COLO829 (cell line): ENCODE results near the gene ABCA10.
A peak's percentile ranks its signal among the peaks of the same experiment; 100 is the strongest.
"Not testable (repeated sequence)": the region's sequence is repeated elsewhere in the genome, so short reads cannot be mapped to it uniquely, and the experiment has no call there.

Experiments used
- DNase-seq: peaks from one replicate; pipeline ENCODE4 v3.0.0; 2012; ENCODE audit warnings: low spot score

The ABCA10 gene, protein sequence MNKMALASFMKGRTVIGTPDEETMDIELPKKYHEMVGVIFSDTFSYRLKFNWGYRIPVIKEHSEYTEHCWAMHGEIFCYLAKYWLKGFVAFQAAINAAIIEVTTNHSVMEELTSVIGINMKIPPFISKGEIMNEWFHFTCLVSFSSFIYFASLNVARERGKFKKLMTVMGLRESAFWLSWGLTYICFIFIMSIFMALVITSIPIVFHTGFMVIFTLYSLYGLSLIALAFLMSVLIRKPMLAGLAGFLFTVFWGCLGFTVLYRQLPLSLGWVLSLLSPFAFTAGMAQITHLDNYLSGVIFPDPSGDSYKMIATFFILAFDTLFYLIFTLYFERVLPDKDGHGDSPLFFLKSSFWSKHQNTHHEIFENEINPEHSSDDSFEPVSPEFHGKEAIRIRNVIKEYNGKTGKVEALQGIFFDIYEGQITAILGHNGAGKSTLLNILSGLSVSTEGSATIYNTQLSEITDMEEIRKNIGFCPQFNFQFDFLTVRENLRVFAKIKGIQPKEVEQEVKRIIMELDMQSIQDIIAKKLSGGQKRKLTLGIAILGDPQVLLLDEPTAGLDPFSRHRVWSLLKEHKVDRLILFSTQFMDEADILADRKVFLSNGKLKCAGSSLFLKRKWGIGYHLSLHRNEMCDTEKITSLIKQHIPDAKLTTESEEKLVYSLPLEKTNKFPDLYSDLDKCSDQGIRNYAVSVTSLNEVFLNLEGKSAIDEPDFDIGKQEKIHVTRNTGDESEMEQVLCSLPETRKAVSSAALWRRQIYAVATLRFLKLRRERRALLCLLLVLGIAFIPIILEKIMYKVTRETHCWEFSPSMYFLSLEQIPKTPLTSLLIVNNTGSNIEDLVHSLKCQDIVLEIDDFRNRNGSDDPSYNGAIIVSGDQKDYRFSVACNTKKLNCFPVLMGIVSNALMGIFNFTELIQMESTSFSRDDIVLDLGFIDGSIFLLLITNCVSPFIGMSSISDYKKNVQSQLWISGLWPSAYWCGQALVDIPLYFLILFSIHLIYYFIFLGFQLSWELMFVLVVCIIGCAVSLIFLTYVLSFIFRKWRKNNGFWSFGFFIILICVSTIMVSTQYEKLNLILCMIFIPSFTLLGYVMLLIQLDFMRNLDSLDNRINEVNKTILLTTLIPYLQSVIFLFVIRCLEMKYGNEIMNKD (N-terminal part only)

DNA sequence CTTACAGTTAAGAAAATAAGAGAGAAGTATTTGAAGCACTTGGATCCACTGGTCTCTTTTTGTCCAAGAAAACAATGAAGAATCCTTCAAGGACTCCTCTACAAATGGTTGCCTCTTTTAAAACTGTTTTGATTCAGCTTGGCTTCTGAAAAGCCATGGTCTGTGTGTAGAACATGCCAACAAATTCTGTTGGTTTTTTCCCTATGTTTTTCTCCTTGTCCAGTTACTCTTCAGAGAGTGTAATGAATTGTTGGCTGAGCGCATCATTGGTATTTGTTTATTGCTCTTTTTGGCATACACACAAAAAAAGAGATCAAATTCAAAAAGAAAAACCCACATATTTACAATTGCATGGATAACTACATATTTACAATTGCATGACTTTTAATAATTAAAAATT is at the start of gene ABCA10:
ABCA10 (minus strand) TSS at position 249 of the 400 bp plus-strand sequence. CDS start 3,466 bp downstream, outside the sequence.
- no peak for DNase-seq

DNA sequence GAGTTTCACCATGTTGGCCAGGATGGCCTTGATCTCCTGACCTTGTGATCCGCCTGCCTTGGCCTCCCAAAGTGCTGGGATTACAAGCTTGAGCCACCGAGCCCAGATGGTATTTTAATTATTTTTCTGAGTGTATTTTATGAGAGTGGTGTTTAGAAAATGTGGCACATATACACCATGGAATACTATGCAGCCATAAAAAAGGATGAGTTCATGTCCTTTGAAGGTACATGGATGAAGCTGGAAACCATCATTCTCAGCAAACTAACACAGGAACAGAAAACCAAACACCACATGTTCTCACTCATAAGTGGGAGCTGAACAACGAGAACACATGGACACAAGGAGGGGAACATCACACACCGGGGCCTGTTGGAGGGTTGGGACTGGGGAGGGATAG is 47.7 kb upstream of the ABCA10 start:
- DNase-seq: not testable (repeated sequence)

GRCh38 chr17:69275751-69276150 is 47.1 kb upstream of the ABCA10 start:
- no peak for DNase-seq

- DNase-seq: no peak
Observed at GRCh38 chr17:69271023-69271422, 42.4 kb upstream of the ABCA10 start.

DNA sequence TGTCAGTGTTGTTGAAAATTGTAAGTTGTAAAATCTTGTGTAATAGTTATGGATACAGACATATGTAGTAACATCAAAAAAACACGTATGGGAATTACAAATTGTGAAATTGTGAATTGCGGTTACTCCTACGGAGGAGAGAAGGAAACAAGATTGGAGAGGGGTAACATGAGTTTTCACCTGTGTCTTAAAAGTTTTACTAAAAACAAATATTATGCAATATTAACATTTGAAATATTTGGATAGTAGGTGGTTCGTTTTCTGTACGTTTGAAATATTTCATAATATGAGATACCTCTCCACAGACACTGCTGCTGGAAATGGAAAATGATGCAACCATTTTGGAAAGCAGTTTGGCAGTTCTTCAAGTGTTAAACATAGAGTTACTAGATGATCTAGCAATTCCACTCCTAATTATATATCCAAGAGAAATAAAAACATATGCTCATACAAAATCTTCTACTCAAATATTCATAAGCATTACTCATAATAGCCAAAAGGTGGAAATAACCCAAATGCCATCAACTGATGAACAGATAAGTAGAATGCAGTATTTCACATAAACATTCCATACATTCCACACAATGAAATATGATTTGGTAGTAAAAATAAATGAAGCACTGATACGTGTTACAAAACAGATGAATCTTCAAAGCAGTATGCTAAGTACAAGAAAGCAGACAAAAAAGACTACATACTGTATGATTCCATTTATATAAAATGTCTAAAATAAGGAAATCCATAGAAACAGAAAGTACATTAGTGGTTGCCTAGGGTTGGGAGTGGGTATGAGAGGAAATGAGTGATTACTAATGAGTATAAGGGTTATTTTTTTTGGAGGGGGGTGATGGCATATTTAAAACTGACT is 40.7 kb upstream of the ABCA10 start:
- peak; percentile 23 for DNase-seq

DNA sequence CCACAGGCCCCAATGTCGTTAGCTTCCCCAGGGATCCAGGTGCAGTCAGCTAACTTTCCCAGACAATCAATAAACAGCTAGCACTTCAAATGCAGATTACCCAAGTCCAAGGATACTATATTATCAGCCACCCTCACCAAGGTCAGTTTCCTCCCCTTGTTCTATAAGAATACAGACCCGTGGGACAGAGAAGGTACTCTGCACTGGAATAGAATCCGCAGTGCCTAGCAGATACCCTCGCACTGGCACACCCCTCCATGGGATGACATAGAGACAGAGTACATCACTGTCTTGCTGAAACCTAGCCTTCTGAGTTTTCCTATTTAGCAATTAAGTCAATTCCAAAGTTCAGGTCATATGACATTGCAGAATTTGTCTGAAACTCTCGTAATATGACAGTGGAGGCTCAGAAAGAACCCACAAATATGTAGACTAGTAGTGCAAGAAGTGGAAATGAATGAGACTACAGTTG is 40.0 kb upstream of the ABCA10 start:
- DNase-seq: no peak

GRCh38 chr17:69267219-69267618 is 38.6 kb upstream of the ABCA10 start:
- DNase-seq: no peak

DNA sequence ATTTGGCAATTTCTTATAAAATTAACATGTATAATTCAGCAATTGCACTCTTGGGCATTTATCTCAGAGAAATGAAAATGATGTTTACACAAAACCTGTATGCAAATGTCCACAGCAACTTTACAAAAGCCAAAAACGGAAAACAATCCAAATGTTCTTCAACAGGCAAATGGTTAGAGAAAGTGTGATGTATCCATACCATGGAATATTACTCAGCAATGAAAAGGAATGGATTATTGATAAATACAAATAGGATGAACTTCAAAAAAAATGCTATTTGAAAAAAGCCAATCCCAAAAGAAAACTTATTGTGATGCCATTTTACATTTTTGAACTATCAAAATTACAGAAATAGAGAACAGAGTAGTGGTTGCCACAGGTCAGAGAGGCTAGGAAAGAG is 37.2 kb upstream of the ABCA10 start:
- no peak for DNase-seq

GRCh38 chr17:69254187-69254586 is 25.6 kb upstream of the ABCA10 start:
- DNase-seq: no peak

DNA sequence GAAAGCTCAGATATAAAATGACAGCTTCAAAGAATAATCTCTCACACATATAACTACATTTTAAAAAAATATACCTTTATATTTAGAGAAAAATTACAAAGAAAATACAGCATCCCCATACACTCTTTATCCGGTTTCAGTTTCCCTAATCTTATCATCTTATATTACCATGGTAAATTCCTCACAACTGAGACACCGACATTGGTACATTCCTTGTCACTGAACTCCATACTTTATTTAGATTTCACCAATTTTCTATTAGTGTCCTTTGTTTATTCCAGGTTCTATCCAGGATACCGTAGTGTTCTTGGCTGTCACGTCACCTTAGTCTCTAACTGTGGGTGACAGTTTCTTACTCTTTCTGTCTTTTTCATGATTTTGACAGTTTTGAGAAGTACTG is 22.0 kb upstream of the ABCA10 start:
- no peak for DNase-seq

DNA sequence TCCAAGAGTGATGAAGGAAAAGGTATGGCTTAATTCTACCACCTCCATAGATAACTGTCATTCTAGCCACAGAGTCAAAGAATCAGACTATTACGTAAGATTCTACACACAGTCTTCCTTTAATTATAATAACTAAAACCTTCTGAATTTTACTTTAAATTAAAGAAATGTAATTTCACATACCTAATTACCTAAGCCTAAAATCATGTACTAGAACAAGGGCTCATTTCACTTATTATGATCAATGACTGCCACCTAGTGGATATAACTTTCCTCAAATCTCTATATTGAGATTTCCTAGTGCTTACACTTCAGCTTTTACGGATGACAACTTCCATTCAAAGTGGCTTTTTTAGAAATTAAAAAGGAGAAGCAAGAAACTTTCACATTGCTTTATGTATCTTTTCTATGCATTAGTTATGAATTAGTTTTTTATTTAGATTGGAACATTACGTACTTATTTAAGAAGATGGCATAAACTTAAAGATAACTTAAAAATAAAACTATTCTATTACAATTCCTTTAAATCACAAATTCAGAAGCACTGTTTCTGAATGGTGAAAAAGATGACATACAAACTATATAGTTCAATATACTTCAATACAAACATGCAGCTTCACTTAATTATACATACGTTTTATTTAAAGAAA is 18.2 kb upstream of the ABCA10 start:
- peak; percentile 51 for DNase-seq

GRCh38 chr17:69246202-69246601 is 17.6 kb upstream of the ABCA10 start:
- no peak for DNase-seq

DNA sequence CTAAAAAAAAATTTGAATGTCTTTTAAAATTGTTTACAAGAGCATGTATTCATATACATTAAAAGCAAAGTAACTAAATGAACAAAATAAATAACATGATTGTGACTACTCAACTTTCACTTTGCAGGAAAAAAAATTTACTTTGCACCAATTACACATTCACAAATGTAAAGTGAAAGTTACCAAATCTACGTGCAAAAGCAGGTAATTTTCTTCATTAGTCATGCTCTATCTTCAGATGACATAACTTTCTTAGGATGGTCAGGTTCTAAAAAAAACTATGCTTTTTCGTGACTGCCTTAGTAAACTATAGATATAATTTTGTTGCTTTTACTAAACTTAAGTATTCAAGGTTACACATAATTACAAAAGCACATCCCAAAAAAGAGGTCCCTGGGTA is 17.0 kb upstream of the ABCA10 start:
- no peak for DNase-seq

DNA sequence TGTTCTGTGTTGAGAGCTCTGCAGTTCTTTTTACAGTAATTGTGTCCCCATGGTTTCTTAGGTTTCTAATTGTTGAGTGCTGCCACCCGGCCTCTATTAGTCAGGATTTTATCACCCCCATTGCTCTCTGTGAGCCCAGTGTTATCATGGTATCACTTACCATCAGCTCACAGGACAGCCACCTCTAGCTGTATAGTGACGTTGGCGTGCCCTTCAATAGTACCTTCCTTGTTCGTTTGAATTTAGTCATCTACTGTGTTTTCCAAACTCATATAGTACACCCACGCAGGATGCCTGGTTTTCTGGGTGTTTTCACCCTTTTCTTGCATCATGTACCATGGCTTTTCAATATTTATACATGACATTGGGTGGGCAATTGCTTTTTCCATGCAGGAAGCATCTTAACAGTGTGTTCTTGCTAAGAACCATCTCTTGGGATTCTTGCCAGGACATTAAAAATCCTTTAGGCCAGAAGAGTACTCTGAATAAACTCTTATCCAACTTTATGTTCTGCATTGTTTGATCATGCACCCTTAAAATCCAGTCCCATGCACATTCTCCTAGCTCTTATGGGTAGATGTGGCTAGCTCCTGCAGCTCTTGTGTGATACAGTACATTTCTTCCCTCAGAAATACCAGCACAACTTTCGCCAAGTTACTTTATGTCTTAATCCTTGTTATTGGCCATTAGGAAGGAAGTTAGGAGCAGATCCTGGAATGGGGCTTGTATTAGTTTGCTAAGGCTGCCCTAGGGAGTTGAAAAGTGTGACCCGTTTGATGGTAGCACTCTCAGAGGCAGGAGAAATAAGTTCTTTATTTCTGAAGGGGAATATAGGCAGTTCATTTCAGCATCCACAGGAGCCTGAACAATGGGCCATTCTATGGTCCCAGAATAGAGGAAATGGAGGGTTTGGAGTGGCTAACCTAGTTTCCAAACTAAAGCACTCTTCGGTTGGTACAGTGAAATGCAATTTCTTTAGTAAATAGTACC is 11.3 kb upstream of the ABCA10 start:
- peak; percentile 80 for DNase-seq

DNA sequence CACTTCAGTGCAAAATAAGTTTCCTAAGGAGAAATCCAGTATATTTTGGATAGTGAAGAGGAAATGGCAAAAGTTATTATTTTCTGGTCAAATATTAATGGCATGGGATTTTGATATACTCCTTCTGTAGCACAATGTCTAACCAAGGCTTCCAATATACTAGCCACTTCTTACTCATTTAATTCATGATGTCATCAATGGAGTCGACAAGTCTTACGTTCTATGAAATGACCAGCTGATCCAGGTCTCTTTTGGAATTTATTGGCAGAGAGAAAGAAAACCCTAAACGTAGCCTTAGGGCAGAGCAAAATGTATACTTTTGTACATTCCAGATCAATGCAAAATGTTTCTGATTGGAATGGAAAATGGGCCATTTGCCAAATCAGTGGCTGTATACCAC is 8.3 kb upstream of the ABCA10 start:
- DNase-seq: no peak

- no peak for DNase-seq
Observed at GRCh38 chr17:69236464-69236863, 7.8 kb upstream of the ABCA10 start.

DNA sequence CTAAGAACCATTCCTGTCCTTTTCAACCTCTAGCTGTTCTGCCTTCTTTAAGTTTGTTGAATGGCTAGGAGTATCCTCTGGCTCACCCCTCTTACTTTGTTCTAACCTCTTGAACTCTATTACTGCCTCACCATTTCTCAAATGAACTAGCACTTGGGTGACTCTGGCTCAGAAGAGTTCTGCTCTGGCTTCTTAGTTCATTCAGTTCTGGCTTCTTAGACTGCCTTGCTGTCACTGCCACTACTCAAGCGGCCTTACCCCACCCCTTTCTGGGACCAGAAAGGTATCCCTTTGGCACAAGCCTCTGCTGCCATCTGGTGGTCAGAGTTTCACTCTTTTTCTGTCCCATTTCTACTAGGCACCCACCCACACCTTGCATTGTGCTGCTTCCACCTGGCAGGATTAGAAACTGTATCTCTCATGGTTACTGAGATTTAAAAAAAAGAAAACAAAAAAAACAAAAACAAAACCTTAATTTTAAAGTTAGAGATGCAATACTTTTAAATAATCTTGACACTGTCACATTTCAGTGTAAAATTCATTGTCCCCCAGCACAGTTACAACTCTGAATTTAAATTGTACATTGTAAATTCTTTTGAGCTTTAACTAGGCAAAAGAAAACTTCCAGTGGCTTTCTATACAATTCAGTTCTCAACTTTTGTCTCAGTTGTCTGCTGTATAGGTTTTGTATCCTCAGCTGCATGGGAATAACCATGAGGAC is 6.9 kb upstream of the ABCA10 start:
- peak; percentile 45 for DNase-seq

GRCh38 chr17:69232650-69233049 is 4.0 kb upstream of the ABCA10 start:
- DNase-seq: no peak

DNA sequence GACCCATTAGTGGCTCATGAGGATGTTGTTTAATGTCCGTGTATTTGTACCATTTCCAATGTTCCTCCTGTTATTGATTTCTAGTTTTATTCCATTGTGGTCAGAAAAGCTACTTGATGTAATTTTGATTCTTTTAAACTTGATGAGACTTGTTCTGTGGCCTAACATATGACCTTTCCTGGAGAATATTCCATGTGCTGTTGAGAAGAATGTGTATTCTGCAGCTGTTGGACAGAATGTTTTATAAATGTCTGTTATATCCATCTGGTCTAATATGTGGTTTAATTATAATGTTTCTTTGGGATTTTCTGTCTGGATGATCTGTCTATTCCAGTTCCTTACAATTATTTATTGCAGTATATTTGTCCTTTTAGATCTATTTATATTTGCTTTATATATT is 2.9 kb upstream of the ABCA10 start:
- DNase-seq: no peak
